Measurements from ENCODE around the gene PSME3IP1.
"Not testable (repeated sequence)": the region's sequence is repeated elsewhere in the genome, so short reads cannot be mapped to it uniquely, and the experiment has no call there.

The PSME3IP1 gene

DNA sequence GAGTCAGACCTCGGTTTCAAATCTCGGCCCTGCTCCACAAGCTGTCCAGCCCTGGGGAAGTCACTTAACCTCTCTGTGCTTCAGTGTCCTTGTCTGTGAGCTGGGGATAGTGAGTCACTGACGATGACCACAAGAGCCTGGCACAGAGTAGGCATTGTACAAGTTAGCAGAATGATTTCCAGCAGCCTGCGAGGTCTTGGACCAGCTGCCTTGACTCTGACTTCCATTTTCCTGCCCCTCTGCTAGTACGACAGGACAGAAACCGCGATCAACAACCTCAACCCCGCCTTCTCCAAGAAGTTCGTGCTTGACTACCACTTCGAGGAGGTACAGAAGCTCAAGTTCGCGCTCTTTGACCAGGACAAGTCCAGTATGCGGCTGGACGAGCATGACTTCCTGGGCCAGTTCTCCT lies 72.8 kb downstream of the PSME3IP1 start:
- no peak overlapping the region for H3K4me3 ChIP-seq (ENCODE audit: low read depth, low read length)
- DNase-seq (ENCODE audit: low read depth) = no peak

GRCh38 chr16:57112403-57113041 lies 73.3 kb downstream of the PSME3IP1 start:
- no peak for TF ChIP-seq POLR2A (IDR thresholded peaks at IDR 0.05; ENCODE audit: extremely low read depth, insufficient read length)
- TF ChIP-seq MYC (IDR thresholded peaks at IDR 0.05; ENCODE audit: low read depth, low read length) = no peak
- TF ChIP-seq, protein P1, sequence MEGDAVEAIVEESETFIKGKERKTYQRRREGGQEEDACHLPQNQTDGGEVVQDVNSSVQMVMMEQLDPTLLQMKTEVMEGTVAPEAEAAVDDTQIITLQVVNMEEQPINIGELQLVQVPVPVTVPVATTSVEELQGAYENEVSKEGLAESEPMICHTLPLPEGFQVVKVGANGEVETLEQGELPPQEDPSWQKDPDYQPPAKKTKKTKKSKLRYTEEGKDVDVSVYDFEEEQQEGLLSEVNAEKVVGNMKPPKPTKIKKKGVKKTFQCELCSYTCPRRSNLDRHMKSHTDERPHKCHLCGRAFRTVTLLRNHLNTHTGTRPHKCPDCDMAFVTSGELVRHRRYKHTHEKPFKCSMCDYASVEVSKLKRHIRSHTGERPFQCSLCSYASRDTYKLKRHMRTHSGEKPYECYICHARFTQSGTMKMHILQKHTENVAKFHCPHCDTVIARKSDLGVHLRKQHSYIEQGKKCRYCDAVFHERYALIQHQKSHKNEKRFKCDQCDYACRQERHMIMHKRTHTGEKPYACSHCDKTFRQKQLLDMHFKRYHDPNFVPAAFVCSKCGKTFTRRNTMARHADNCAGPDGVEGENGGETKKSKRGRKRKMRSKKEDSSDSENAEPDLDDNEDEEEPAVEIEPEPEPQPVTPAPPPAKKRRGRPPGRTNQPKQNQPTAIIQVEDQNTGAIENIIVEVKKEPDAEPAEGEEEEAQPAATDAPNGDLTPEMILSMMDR (IDR thresholded peaks at IDR 0.05; ENCODE audit: low read depth, low read length) = no peak
- no peak for TF ChIP-seq MAX (IDR thresholded peaks at IDR 0.05; ENCODE audit: low read depth, low read length)
- no peak overlapping the region for H3K4me3 ChIP-seq (ENCODE audit: low read depth, low read length)
- no peak for DNase-seq (ENCODE audit: low read depth)

More for the DNA sequence above, 72.8 kb downstream of the PSME3IP1 start:
- TF ChIP-seq POLR2A (IDR thresholded peaks at IDR 0.05; ENCODE audit: extremely low read depth, insufficient read length) (no peak), MYC (IDR thresholded peaks at IDR 0.05; ENCODE audit: low read depth, low read length) (no peak), MAX (IDR thresholded peaks at IDR 0.05; ENCODE audit: low read depth, low read length) (no peak)
- TF ChIP-seq, protein P1 (IDR thresholded peaks at IDR 0.05; ENCODE audit: low read depth, low read length) = no peak

DNA sequence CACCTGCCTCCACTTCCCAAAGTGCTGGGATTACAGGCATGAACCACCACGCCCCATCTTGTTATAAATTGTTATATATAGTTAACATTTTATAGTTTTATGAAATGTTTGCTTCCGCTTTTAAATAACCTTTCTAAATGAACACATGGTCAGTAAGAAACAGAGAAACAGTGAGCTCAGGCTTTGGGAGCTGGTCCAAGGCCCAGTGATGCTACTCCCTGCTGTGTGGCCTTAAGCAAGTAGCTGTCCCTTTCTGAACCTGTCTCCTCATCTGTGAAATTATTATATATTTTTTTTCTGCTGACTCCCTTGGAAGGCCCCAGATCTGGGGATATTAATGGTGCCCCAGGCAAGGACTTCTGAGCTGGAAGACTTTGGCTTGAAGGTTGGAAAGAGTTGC lies 74.4 kb downstream of the PSME3IP1 start:
- no peak overlapping the region for H3K4me3 ChIP-seq (ENCODE audit: low read depth, low read length)
- TF ChIP-seq, protein P1 (IDR thresholded peaks at IDR 0.05; ENCODE audit: low read depth, low read length) = no peak
- TF ChIP-seq POLR2A (IDR thresholded peaks at IDR 0.05; ENCODE audit: extremely low read depth, insufficient read length) (no peak), MYC (IDR thresholded peaks at IDR 0.05; ENCODE audit: low read depth, low read length) (no peak), MAX (IDR thresholded peaks at IDR 0.05; ENCODE audit: low read depth, low read length) (no peak)

GRCh38 chr16:57110937-57111336 lies 74.9 kb downstream of the PSME3IP1 start:
- TF ChIP-seq POLR2A (IDR thresholded peaks at IDR 0.05; ENCODE audit: extremely low read depth, insufficient read length) = no peak
- TF ChIP-seq MYC (IDR thresholded peaks at IDR 0.05; ENCODE audit: low read depth, low read length) = no peak
- TF ChIP-seq, protein P1 (IDR thresholded peaks at IDR 0.05; ENCODE audit: low read depth, low read length) = no peak
- TF ChIP-seq MAX (IDR thresholded peaks at IDR 0.05; ENCODE audit: low read depth, low read length) = no peak
- H3K4me3 ChIP-seq (ENCODE audit: low read depth, low read length) = no peak overlapping the region
- DNase-seq (ENCODE audit: low read depth) = no peak

More for the DNA sequence above, 74.4 kb downstream of the PSME3IP1 start:
- DNase-seq (ENCODE audit: low read depth) = no peak

DNA sequence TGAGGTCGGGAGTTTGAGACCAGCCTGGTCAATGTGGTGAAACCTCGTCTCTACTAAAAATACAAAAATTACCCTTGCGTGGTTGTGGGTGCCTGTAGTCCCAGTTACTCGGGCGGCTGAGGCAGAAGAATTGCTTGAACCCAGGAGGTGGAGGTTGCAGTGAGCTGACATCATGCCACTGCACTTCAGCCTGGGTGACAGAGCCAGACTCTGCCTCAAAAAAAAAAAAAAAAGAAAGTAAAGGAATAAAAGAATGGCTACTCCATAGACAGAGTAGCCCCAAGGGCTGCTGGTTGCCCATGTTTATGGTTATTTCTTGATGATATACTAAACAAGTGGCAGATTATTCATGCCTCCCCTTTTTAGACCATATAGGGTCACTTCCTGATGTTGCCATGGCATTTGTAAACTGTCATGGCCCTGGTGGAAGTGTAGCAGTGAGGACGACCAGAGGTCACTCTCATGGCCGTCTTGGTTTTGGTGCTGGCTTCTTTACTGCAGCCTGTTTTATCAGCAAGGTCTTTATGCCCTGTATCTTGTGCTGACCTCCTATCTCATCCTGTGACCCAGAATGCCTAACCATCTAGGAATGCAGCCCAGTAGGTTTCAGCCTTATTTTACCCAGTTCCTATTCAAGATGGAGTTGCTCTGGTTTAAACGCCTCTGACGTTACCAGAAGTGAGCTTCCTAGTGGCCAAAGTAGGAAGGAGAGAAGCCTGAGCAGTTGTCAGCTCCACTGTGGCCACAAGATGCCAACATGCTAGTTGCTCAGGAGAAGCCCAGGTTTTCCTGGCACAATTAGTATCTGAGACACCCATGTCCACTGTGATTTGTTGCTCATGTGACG lies 76.4 kb downstream of the PSME3IP1 start:
- not testable (repeated sequence) for DNase-seq (ENCODE audit: low read depth); H3K4me3 ChIP-seq (ENCODE audit: low read depth, low read length)

DNA sequence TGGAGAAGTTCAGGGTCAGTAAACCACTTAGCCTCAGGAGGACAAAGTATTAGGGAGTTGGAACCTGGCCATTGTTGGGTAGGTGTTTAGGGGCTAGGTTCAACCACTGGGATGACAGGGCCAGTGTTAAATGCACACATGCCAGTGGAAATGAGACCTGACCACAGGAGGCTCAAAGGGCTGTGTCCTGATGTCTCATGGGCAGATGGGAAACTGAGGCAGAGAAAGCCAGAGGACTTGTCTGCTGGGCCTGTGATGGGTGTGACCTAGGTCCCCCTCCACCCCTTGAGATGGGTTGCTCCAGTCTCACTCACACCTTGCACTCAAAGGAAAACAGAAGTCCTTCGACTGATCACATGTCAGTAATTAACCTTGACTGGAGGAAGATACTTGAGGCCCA lies 77.4 kb downstream of the PSME3IP1 start:
- DNase-seq (ENCODE audit: low read depth) = no peak
- no peak overlapping the region for H3K4me3 ChIP-seq (ENCODE audit: low read depth, low read length)
- TF ChIP-seq POLR2A (IDR thresholded peaks at IDR 0.05; ENCODE audit: extremely low read depth, insufficient read length) = no peak
- no peak for TF ChIP-seq MYC (IDR thresholded peaks at IDR 0.05; ENCODE audit: low read depth, low read length)
- TF ChIP-seq, protein P1 (IDR thresholded peaks at IDR 0.05; ENCODE audit: low read depth, low read length) = no peak
- TF ChIP-seq MAX (IDR thresholded peaks at IDR 0.05; ENCODE audit: low read depth, low read length) = no peak

Measured in NB4 (cell line).